Measurements from ENCODE around the gene PAX6.

Gene PAX6

DNA sequence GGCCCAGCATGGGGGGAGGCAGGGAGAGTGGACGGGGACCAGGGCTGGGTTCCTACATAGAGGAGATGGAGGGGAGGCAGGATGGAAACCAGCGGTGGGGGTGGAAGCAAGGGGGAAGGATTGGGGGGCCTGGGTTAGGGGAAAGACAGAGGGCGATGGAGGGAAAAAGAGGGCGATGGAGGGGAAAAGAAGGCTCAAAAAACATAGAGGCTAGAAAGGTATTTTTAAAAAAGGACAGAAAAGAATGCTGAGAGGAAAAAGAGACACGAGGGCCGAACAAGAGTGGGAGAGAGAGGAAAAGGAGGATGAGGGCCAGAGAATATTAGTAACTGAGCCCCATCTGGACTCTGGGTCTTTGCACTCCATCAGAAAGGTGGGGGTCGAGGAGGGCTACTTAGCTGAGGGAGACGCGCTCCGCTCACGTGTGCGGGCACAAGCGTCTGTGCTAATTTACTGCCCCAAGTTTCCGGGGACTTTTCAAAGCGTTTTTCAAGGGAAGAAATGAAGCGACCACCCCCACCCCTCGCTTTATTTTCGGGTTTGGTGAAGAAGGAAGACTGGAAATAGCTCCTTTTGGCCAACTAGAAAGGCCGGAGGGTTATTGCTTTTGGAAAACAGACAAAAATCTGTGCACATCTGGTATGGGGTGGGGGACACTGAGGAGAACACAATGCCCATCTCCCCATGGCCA lies 14.5 kb downstream of the PAX6 start:
- no peak for DNase-seq

GRCh38 chr11:31795706-31796498 lies 15.2 kb downstream of the PAX6 start:
- DNase-seq = no peak

- no peak for DNase-seq
Observed at GRCh38 chr11:31794548-31794947, 16.6 kb downstream of the PAX6 start.

GRCh38 chr11:31793264-31793663 lies 17.9 kb downstream of the PAX6 start:
- DNase-seq = no peak

DNA sequence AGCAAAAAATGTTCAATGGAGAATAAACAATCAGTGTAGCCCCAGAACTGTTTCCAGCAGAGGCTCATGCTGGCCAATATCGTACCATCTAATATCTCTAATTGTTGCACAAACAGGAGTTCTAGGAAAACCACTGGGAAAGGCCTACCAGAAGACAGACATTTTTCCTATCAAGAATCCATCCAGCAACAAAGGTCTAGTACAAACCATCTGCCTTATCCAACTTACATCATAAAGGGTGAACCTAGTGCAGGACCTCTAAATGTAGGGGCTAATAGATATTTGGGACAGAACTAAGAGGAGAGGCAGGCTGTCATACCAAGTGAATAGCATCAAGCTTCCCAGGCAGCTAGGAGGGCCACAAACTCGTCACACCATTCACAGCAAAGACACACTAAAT lies 18.7 kb downstream of the PAX6 start:
- DNase-seq = no peak

DNA sequence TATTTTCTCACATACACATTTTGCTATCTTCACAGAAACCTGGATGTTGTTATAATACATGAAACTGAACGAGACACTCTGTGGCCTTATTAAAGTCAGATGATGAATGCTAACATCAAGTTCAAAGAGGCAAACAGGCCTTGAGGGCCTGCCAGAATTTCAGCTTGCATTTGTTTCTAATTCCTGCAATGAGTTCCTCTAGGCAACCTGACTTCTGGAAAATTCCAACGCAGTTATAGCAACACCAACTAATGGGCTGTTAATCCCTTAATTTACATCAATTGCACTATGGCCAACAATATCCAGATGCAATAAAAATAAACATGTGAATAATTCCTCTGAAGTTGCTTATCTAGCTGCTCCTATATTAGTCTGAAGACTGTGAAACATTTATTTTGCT lies 19.1 kb downstream of the PAX6 start:
- no peak for DNase-seq

- DNase-seq = no peak
Observed at GRCh38 chr11:31790649-31791048, 20.5 kb downstream of the PAX6 start.

GRCh38 chr11:31788085-31788484 lies 23.0 kb downstream of the PAX6 start:
- no peak for DNase-seq

DNA sequence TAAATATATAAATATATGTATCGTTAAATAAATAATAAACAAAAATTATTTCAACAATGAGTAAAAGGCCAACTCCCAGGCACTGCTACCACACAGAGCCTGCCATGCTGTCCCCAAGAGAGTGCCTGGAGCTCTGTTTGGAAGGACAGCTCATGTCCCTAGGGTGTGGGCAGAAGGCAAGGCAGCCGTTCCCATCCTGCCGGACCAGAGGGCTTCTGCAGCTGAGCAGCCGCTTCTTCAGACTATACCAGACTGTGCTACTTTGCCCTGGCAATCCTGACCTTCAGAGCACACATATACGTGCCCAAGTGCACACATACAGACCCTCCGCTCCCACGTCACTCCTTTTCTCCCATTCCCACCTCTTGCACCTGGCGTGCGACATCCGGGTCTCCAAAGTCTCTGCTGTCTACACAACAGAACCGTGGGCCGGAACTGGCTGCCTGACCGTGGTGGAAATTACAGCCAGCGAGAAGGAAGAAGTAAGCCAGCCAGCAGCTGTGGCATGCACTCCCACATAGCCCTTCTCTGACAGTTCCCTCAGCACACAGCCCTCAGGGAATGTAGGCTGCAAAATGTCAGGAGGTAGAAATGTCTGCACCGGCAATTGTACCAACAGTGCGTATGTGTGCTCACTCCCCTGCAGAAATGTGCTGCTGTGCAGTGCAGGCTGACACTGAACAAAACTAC lies 24.0 kb downstream of the PAX6 start:
- DNase-seq = no peak

DNA sequence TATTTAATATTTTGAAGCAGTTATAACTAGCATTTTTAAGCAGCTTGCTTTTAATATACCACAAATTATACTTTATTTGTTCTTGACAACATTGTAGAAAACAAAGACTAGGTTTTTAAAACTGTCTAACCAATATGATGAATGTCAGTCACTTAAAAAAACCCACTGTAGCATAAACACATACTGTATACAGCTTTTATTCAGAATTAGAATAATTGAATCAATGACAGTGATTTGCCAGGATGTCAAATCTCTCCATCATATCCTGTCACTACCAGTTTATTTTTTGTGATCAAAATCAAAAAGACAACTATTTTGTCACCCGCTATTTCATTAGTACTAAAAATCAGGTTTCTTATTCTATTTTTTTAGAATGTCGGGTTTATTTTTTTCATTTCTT lies 26.5 kb downstream of the PAX6 start:
- DNase-seq = no peak

- no peak for DNase-seq
Observed at GRCh38 chr11:31783252-31783651, 27.9 kb downstream of the PAX6 start.

- DNase-seq = no peak
Observed at GRCh38 chr11:31782257-31782656, 28.9 kb downstream of the PAX6 start.

- DNase-seq = no peak
Observed at GRCh38 chr11:31780480-31780971, 30.6 kb downstream of the PAX6 start.

GRCh38 chr11:31780078-31780477 lies 31.0 kb downstream of the PAX6 start:
- no peak for DNase-seq

DNA sequence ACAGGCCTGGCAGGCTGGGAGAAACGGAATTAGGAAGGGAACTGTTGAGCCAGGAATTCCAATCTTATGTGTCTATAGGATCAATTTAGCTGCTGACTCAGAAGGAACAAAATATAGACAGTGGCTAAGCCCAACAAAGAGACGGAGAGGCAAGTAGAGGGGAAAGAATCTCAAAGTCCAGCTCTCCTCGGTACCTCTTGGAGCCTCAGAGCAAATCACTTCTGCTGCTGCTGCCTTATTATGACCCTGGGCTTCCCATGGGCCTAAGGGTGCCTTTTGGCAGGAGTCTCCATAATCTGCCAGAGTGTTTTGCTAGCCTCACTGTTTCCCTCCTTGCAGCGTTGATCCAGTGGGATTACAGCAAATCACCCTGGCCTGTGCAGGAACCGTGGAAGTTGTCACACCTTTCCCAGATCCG lies 31.7 kb downstream of the PAX6 start:
- DNase-seq = peak; percentile 77

- DNase-seq = no peak
Observed at GRCh38 chr11:31772412-31772811, 38.7 kb downstream of the PAX6 start.

GRCh38 chr11:31770011-31770700 lies 41.0 kb downstream of the PAX6 start:
- no peak for DNase-seq

DNA sequence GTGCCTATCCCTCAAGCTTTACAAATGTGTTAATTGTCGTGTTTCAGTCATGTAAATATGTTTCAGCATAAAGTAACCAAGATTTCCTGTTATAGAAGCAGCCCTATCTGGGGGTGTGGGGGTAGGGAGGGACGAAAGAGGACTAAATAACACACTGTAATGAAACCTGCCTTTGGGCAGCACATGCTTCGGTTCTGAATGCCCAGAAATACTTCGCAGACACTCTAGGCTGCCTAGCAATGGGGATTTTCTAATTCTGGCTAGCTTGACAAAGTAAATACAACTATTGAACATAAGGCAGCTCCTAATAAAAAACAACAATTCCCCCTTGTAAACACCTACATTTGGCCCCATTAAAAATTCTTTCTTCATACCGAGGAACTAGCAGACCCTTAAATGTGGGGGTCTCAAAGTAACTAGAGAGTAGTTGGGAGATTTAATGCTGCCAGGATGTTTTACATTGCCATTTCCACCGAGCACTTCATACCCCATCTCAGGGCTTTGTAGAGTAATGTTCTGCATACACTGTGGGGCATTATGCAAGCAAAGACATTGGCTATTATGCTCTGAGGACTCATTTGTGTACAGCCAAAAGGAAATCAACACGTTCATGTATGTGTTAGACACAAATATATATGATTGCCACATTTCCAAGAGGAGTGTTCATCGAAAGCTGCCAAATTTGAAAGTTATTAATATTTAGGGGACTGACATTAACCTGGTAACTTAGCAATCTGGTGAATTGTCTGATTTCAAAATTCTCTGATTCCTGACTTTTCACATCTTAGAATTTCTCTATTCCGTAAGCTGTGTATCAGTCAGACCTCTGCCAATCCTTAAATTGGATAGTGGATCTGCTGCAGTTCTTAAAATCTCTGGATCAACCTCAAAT lies 42.1 kb downstream of the PAX6 start:
- no peak for DNase-seq

GRCh38 chr11:31767685-31768084 lies 43.4 kb downstream of the PAX6 start:
- no peak for DNase-seq

DNA sequence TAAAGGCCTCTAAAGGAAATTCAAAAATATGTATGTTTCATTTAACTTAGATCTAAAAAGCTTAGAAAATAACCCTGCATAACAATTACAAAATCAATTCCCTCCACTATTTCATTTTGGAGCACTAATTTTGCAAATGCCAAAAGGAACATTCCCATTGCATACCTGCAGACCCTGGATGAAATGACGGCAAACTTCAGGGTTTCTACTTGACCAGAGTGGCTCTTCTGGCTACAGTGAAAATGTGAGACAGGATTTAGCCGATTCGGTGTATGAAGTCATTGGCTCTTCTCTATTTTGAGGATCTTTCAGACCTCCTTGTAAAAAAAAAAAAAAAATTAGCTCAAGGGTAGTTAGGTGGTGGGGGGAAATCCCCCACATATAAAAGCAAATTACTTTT lies 44.1 kb downstream of the PAX6 start:
- no peak for DNase-seq

GRCh38 chr11:31764766-31765165 lies 46.4 kb downstream of the PAX6 start:
- no peak for DNase-seq

DNA sequence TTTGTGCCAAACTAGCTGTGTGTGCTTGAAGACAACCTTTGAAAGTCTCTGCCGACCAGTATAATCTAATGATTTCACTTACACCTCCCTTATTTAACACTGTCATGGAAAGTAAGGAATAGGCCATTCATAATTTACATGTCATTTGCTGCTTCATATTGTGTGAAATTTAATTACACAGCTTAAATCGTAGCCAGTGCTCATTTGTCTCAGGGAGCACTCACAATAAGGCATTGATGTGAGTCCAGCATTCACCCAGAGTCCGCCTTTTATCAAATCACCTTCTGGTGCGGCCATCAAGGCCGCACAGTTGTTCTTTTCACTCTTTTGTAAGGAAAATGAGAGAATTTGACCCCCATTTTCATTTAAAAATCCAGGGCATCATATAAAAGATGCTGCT lies 46.9 kb downstream of the PAX6 start:
- DNase-seq = no peak
